Measurements from ENCODE around the gene CHURC1.
A peak's percentile ranks its signal among the peaks of the same experiment; 100 is the strongest.
"Not testable (repeated sequence)": the region's sequence is repeated elsewhere in the genome, so short reads cannot be mapped to it uniquely, and the experiment has no call there.

CHURC1 gene

DNA sequence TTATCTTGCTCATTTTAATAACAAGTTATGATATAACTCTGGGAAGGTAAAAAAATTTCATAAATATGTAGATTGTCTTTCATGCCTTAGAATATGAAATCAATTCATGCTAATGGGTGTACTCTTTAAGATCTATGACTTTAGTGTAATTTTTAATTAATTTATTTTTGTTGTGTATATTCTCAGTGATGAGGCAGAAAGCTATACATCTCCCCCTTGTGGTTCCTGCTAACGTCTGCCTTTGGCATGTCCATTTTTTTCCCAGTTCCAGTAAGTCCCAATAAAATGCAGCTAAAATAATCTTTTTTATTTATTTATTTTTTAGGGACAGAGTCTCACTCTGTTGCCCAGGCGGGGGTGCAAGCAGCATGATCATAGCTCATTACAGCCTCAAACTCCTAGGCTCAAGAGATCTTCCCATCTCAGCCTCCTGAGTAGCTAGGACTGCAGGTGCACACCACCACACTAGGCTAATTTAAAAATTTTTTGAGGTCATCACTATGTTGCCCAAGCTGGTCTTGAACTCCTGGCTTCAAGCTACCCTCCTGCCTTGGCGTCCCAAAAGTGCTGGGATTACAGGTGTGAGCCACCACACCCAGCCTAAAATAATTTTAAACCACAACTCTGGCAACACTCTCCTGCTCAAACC lies 3.3 kb upstream of the CHURC1 start:
- peak; percentile 38 for DNase-seq

DNA sequence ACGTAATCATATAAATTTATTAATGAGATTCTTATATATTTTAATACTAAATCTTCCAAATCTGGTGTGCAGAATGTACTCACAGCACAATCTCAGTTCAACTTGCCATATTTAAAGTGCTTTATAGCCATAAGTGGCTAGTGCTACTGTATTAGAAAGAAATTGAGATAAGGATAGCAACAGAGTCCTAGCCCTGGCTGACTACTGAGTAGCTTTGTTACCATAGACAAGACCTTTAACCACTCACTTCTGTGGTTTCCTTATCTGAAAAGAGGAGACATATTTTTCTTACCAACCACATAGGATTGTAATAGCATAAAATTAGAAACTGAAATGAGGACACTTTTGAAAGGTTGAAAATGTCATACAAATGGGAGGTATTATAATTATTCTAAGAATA lies 2.0 kb upstream of the CHURC1 start:
- no peak for DNase-seq

DNA sequence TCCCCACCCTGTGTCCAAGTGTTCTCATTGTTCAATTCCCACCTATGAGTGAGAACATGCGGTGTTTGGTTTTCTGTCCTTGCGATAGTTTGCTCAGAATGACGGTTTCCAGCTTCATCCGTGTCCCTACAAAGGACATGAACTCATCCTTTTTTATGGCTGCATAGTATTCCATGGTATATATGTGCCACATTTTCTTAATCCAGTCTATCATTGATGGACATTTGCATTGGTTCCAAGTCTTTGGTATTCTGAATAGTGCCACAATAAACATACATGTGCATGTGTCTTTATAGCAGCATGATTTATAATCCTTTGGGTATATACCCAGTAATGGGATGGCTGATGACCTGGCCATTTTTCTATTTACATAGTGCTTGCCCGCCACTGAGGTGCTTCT lies 778 bp upstream of the CHURC1 start:
- not testable (repeated sequence) for DNase-seq

DNA sequence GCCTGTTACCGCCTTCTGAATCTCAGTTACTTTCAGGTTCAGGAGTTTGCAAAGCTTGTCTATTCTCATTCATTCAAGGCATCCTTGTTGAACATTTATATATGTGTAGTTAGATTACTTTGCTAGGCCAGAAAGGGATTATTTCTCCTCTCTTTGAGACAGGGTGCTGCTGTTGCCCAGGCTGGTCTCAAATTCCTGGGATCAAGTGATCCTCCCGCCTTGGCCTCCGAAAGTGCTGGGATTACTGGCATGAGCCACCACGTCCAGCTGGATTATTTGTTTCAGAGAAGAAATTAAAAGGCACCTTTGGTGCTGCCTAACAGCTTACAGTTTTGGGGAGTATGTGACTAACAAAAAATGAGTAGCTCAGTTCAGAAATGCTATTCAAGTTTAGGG lies 772 bp downstream of the CHURC1 start:
- no peak for DNase-seq

DNA sequence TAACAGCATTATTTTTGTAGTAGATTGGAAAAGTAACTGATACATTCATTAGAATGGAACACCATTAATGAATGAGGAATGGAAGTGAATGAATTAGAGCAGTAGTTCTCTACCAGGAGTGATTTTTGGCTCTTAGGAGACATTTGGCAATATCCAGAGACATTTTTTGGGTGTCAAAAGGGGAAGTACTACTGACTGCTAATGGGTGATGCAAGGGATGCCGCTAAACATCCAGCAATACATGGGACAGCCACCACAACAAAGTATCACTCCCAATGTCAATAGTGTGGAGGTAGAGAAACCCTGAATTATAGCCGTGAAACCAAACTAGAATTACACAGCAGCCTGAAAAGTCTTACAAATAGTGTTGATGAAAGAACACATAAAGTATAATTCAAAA lies 1.5 kb downstream of the CHURC1 start:
- peak; percentile 83 for DNase-seq

DNA sequence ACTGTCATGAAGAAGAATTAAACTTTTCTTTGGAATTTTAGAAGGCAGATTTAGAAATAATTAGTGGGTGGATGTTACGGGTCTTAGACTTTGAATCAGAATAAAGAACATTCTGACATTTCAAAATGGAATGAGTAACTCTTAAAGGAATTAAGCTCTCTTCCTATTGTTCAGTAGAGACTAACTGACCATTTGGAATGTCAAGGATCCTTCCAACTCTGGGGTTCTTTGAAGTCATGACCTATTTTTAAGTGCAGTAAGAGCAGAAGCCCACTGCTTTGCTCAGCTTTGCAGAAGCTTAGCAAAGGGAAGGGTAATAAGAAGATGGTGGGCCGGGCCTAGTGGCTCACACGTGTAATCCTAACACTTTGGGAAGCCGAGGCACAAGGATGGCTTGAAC lies 4.0 kb downstream of the CHURC1 start:
- DNase-seq, result no peak

DNA sequence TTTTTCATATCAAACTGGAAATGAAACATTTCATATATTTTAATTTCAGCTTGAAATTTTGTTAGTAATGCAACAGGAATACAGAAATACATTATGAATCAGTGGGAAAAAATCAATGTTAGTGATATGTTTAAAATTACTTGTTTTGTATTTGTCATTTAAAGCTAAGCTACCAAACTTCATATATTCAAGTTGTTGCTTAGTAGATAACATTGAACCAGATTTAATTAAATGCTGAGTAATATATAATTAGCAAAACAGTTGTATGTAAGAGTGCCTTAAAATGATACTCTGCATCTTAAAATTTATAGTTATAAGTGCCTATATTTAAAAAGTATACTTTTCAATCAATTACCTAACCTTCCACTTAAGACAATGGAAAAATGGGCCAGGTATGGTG lies 5.0 kb downstream of the CHURC1 start:
- no peak for DNase-seq

DNA sequence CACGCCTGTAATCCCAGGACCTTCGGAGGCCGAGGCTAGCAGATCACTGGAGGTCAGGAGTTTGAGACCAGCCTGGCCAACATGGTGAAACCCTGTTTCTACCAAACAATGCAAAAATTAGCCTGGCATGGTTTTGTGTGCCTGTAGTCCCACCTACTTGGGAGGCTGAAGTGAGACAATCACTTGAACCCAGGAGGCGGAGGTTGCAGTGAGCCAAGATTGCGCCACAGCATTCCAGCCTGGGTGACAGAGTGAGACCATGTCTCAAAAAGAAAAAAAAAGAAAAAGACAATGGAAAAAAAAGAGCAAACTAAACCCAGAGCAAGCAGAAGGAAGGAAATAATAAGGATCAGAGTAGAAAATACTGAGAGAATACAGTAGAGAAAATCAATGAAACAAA lies 5.4 kb downstream of the CHURC1 start:
- DNase-seq, result no peak

DNA sequence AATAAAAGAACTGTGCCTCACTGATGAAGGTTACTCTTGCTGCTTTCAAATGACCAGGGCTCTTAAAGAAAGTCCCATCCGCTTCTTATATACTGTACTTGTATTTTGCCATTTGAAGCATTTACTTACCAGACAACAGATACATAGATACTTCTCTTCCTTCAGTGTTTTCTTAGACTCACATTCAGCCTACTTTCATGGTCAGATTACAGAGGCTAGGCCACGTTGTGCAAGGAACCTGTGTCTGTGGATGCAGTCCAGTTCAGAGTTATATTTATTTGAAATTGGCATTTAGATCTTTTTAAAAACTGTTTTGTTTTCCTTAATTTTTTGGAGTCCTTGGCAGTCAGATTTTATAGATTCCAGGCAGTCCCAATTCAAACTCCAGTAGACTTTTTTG lies 6.2 kb downstream of the CHURC1 start:
- no peak for DNase-seq

DNA sequence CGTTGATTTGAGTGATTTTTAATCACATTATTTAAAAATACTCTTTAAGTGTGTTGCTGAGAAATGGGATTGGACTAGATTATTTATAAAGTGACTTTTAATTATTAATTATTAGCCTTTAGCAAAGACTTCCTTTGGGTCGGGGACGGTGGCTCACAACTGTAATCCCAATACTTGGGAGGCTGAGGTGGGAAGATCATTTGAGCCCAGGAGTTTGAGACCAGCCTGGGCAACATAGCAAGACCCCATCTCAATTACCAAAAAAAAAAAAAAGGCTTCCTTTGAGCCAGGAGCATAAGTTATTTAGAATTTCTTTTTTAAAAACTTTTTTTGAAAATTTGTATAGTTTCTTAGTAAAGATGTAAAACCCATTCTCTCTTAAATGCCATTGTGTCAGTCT lies 8.8 kb downstream of the CHURC1 start:
- no peak for DNase-seq

DNA sequence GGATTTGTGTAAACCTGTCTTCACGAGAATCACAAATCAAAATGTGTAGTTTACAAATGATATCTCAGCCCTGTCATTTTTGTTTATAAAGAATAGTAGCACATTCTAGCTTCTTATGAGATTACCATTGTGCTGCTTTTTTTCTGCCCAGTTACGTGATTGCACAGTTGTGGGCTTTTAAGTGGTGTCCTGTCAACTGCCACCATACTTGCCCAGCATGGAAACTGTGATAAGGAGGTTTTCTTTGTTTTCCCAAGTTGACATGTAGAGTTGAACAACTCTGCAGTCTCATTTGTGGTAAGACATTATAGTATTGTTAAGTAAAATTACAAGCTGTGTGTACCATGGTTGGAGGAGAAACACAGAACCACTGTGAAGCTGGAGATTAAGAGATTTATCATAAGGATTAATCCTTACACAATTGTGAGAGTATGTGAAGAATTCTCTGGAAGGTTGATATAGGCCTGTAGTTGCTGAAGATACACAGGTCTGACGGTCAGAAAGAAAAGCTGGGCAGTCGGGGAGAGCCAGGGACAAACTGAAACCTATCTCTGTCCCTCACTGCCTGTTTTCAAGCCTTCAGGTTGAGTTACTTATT lies 12.2 kb downstream of the CHURC1 start:
- no peak for DNase-seq

DNA sequence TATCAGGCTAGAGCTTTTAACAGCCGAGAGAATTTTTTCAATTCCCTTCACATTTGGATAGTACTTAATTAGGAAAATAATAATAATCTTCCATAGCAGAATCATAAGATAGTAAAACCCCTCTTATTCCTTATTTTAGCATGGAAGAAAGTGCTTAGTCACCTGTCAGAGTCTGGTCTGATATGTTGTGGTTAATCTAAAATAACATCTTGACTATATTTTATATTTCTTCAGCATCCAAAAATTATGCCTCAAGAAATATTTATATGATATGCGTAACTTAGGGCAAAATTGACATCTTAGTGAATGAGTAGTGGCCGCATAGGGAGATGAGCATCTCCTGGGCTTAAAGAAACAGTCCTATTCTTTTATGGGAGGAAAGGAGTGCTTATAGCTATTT lies 12.8 kb downstream of the CHURC1 start:
- DNase-seq, result no peak

DNA sequence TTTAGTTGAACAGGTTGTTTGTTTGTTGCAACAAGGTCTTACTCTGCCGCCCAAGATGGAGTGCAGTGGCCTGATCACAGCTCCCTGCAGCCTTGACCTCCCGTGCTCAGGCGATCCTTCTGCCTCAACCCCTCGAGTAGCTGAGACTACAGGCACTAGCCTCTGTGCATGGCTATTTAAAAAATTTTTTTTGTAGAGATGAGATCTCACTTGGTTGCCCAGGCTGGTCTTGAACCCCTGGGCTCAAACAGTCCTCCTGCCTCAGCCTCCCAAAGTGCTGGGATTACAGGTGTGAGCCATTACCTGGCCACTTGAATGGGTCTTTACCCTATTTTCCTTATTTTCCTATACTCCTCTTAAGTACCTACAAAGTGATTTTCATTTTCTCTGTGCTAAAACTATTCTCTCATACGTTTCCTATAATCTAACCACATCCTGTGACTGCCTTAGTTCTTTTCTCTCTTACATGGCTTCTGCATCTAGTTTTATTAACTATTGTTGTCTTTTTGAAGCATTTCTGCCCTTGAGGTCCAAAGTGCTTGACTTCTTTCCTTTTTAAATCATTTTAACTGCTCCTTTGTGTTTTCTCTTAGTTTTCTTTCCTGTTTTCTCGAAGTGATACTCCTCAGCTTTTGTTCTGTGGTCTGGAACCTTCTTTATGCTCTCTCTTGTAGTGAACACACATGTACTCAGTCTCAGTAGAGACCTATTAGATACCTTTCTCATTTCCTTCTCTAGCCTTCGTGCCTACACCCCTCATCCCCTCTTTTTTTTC lies 14.2 kb downstream of the CHURC1 start:
- no peak for DNase-seq

DNA sequence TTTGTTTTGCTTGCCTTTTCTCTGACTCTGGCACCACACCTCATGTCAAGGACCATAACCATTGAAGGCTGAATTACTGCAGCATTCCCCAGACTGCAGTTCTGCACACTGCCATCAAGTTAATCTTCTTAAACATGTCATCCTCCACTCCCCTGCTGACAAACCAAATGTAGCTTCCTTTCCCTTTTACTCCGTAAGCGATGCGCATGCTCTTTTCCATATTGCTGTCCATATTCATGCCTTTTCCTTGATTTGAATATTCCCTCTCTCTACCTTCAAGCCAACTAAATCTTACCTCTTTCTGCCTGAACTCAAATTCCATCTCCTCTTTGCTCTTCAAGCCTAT lies 14.7 kb downstream of the CHURC1 start:
- DNase-seq, result no peak

DNA sequence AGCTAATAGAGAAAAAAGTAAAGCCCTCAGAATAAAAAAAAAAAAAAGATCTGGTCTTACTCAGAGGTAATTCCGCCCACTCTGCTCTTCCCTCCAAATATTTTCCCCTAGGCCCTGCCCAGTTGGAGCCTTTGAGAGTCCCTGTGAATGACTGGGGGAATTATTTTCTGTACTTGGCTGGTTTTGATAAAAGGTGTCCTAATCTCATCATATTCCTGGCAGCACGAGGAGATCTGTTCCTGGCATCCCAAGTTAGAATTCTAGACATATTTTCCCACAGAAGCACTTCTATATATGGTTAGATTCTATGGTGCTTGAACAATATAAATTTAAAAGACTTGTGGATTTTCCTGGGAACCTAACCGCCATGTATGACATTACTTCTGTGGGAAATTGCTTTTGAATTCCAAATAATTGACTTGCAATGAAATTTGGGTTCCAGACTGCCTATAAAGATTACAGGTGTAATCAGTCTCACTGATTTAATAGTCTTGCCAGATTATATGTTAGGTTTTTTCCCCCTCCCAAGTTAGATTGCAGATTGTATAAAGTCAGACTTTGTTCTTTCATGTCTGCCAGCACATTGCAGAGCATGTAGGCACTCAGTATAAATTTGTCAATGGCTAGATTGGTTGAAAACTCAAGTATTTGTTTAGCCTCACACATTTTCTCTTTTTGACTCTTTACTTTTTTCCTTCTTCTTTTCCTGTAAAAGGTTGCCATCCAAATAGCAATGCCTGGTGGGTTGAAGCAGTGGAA lies 16.0 kb downstream of the CHURC1 start:
- DNase-seq, result no peak

DNA sequence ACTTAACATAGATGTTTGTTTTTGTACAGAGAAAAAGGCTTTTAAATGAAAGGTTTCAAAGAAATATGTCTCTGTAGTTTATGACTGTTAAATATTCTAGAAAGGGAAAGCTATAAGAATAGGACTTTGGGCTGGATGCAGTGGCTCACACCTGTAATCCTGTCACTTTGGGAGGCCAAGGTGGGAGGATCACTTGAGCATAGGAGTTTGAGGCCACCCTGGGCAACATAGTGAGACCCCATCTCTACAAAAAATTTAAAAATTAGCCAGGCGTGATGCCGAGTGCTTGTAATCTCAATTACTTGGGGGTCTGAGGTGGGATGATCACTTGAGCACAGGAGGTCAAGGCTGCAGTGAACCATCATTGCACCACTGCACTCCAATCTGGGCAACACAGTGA lies 16.9 kb downstream of the CHURC1 start:
- no peak for DNase-seq

DNA sequence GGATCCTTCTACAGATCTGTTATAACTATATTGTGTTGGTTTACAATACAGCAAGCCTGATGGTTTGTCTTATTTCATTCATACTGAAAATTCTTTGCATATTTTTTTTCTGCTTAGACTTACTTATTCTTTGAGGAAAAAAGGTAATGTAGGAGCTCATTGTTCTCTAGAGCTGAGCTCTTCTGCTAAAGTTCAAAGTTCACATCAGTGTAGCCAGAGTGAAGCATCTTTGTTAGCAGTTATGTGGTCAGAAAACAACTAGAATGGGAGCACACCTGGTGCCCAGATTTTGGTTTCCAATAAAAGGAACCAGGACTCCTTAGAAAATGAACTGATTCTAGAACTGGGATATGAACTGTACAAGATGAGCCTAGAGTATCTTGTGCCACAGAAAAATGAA lies 18.0 kb downstream of the CHURC1 start:
- no peak for DNase-seq

DNA sequence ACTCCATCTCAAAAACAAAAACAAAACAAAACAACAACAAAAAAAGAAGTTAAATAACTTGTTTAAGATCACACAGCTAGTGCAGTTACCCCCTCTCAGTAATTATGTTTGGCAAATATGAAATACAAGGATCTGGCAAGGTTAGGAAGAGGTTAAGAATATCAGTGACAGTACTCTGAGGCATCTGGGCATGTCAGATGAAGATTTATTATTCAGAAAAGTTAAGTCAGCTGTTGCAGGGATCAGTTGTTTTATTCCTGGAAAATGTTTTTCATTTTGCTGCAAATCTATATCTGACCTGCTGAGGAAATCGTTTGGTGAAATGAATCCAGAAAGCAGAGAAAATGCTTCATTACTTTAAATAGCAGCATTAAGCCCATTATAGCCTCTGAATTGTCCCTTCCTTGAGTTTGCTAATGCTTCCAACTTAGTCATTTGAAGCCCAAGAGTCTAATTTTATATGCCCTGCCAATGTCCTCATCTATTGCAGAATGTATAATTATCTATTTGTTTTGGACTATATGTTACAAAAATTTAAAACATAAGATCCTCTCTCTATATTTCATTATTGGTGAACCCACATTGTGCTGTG lies 20.2 kb downstream of the CHURC1 start:
- DNase-seq, result no peak

DNA sequence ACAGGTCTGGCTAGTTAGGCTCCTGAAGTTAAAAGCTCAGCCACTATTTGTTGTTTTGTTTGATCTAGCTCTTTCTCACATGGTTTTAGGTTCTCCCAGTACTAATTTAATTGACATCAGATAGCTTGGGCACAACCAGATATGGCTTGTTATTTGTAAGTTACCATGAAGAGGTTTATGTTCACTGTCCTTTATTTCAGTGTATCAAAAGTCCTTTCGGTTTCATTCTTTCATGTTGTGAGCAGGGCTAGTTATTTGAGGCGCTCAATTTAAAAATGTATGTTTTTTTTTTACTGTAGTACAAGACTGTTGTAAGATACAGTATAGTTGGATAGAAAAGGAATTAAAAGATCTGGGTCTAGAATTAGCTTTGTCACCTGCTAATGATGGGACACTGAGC lies 21.3 kb downstream of the CHURC1 start:
- DNase-seq, result no peak

DNA sequence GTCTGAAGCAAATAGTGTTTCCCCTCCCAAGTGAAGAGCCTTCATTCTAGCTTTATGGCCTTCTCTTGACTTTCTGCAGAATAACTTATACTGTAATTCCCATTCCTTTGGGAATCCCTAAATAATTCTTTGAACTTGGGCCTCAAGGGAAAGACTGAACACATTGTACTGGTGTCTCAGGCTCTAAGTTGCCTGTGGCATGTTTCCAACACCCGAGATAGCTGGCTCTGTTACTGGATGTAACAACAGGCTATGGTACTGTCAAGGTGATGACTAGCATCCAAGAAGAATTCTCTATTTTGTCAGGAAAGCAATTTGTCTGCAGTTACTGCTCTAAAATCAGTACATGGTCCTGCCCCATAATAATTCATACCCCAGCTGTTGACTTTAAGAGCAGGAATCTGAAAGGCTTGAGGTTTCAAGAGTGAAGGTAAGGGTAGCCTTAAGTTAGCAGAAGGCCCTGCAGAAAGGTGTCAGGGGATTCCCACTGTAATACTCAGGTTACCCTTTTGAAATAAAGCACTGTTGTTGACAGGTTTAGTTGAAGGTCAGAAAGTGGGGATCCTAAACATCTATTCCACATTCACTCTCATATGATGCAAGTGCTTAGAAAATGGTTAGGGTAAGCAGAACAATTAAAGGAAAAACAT lies 23.0 kb downstream of the CHURC1 start:
- no peak for DNase-seq

DNA sequence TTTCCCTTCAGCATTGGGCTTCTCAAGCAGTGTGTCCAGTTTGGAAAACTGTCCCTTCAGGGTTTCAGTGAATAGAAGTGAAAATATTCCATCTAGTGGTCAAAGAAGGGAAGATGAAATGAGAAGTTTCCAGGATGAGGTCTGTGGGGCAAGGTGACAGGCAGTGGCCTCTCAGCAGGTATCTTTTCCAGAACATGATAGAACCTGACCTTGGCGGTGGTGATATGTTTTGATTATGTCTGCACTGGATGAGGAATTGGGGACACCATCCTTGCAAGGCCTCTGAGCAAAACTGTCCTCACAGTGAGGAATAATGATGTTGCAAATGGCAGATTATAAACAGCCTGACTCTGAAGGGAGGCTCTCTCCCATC lies 23.6 kb downstream of the CHURC1 start:
- no peak for DNase-seq

DNA sequence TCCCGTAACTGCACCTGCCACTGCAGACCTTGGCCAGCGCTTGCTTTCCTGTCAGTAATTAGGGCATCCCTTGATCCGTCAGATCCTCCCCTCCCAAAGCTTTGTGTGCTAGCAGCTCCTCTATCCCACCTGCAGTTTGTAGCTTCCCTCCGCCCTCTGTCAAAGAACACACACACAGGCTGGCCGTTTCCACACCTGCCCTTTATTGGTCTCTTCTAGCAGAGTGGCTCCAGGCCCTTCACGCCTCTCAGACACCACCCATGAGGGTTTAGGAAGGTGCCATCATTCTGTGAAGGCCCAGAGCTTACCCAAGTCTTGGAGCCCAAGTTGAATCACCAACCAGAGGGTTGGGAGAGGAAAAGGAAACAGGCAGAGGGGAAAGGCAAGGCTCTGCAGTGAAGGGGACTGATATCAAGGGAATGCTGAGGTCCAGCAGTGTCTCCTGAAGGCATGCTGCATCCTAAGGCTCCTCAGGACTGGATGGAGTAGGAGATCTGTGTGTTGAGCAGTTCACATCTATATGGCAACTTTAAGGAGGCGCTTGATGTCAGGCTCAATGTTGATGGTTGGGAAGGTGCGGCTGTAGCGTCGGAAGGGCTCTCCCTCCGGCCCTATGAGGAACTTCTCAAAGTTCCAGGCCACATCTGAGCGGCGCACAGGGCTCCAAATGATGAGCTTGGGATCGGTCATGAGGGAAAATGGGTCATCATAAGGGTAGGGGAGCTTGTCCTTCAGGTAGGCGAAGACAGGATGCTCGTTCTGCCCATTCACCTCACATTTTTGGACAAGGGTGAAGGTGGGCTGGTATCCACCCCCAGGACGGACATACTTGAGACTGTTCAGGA lies 24.9 kb downstream of the CHURC1 start:
- DNase-seq, result no peak
